ENCODE data around the gene DICER1.

Gene DICER1

DNA sequence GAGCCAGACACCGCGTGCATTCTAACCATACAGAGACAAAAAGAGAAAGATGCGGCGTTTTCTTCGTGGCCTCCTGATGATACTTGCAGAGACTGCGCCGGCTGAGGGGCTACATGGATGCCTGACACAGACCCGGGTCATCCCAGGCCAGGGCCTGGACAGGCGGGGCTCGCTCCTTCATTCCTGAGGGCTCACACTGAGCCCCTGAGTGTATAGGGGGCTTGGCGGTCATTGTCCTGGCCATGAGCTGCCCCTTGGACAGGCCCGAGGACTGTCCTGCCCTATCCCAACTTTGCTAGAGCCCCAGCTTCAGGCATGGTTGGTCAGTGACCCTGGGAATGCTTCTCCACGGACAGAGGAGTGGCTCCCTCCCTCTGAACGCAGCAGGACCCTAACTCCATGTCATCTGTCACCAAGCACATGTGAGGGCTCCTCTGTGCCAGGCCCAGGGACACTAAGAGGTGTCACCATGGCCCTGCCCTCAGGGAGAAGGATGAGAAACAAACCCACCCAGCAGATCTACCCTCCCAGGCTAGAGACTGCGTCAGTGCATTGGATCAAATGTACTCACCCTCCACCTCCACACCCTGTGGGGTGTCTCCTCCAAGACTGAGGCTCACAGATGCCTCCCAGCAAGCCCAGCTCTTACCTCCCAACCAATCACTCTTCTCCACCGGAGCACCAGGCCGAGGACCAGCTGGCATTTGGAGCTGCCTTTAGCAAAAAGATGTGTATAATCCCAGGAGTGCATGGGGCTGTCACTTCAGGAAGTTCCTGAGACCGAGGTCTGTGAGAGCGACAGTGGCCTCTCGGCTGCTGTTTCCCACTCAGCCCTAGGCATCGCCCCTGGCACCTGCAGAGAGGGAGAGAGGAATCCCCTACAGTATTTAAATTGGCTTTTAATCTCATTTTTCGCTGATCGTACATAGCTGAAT, 102.7 kb downstream of the DICER1 start:
- no peak for FAIRE-seq
- no peak for DNase-seq (ENCODE audit: insufficient read length, low spot score)
- TF ChIP-seq POLR2A (IDR thresholded peaks at IDR 0.05; ENCODE audit: low read depth, low read length): no peak

DNA sequence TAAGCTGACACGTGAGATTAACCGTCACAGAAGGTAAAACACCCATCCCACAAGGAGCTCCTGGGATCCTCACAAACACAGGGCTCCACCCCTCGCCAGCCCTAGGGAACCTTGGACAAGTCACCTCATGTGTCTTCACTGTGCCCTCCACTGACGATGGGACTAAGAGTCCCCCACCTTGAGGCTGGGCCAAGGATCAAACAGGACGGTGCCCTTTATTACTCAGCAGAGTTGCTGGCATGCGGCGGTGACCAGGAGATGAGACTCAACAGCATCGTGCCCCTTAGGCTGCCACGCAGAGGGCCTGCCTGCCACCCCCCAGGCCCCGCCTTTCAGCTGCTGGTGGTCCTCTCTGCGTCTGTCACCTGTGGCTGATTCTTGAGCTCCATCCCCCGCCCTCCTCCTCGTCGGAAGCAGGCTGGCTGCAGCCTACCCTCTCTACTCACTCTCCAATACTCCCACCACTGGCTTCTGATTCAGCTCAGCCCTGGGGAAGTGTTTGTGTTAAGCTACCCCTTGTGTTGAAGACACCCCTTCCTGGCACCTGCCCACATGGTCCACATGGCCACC, 105.2 kb downstream of the DICER1 start:
- TF ChIP-seq POLR2A (IDR thresholded peaks at IDR 0.05; ENCODE audit: low read depth, low read length): no peak
- FAIRE-seq (no peak), DNase-seq (ENCODE audit: insufficient read length, low spot score) (no peak)

DNA sequence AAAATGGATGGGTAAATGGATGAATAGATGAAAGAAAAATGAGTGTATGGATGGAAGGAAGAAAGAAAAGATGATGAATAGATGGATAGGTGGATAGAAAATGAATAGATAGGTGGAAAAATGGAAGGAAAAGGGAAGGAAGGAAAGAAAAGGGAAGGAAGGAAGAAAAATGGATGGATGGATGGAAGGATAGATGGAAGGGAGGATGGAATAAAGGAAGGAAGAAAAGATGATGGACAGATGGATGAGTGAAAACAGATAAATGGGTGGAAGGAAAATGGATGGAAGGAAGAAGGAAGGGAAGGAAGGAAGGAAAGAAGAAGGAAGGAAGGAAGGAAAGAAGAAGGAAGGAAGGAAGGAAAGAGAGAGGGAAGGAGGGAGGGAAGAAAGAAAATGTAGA, 107.4 kb downstream of the DICER1 start:
- no peak for FAIRE-seq
- DNase-seq (ENCODE audit: insufficient read length, low spot score): no peak
- no peak for TF ChIP-seq POLR2A (IDR thresholded peaks at IDR 0.05; ENCODE audit: low read depth, low read length)

GRCh38 chr14:95048771-95049312, 108.5 kb downstream of the DICER1 start:
- FAIRE-seq: no peak
- no peak for TF ChIP-seq POLR2A (IDR thresholded peaks at IDR 0.05; ENCODE audit: low read depth, low read length)
- DNase-seq (ENCODE audit: insufficient read length, low spot score): no peak

- FAIRE-seq: no peak
- TF ChIP-seq POLR2A (IDR thresholded peaks at IDR 0.05; ENCODE audit: low read depth, low read length): no peak
- no peak for DNase-seq (ENCODE audit: insufficient read length, low spot score)
These were observed 109.6 kb downstream of the DICER1 start for GRCh38 chr14:95047754-95048153.

GRCh38 chr14:95046711-95047681, 110.3 kb downstream of the DICER1 start:
- FAIRE-seq (no peak), DNase-seq (ENCODE audit: insufficient read length, low spot score) (no peak)
- TF ChIP-seq POLR2A (IDR thresholded peaks at IDR 0.05; ENCODE audit: low read depth, low read length): no peak

DNA sequence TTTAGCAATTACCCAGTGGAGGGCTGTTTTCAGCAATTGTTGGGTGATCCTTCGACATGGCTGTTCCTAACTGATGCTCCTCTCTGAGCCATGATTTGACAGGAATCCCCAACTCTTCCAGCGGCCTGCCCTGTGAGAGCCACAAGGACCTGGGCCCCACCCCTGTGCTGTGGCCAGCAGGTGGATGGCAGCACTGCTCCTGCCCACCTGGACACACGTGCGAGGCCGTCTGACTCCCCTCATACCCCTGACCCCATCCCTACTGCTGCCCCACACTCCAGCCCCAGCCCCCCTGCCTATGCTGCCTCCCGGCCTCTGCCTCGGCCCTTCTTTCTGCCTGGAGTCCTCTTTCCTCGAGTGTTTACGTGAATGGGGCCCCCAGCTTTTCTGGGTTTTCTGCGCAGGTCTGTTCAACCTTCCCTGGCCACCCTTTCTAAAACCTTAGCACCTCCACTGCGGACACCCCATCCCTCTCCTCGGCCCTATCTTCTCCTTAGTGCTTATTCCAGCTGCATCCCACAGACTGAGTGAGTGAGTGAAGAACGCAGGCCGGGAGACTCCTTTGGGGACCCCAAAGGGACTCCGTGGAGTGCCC, 111.4 kb downstream of the DICER1 start:
- no peak for TF ChIP-seq POLR2A (IDR thresholded peaks at IDR 0.05; ENCODE audit: low read depth, low read length)
- DNase-seq (ENCODE audit: insufficient read length, low spot score) (no peak), FAIRE-seq (no peak)

DNA sequence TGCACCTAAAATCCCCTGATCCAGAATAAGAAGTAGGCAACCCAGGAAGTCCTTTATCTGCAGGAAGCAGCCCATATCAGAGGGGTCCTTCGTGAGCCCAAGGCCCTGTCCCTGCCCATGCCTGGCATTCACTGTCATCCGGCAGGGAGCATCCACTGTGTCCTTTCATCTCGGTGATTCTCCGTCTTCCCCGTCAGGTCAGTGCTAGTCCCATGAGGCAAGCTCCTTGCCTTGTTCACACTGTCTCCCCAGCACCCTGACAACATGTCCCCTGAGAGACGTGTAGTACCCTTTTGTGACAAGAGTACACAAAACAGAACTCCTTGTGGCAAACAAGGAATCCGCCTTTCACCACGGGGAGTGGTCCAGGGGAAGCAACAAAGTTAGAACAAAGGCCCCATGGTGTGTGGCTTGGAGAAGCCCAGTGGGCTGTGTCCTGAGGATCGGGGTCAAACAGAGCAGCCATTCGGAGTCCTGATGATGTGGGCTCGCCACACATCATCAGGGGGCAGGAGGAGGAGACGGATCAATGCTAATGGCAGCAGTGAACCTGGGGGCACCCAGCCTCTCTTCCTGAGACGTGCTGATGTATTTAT, 112.1 kb downstream of the DICER1 start:
- TF ChIP-seq POLR2A (IDR thresholded peaks at IDR 0.05; ENCODE audit: low read depth, low read length): no peak
- DNase-seq (ENCODE audit: insufficient read length, low spot score) (no peak), FAIRE-seq (no peak)

- FAIRE-seq (no peak), DNase-seq (ENCODE audit: insufficient read length, low spot score) (no peak)
- no peak for TF ChIP-seq POLR2A (IDR thresholded peaks at IDR 0.05; ENCODE audit: low read depth, low read length)
These were observed 112.7 kb downstream of the DICER1 start for GRCh38 chr14:95044463-95045105.

DNA sequence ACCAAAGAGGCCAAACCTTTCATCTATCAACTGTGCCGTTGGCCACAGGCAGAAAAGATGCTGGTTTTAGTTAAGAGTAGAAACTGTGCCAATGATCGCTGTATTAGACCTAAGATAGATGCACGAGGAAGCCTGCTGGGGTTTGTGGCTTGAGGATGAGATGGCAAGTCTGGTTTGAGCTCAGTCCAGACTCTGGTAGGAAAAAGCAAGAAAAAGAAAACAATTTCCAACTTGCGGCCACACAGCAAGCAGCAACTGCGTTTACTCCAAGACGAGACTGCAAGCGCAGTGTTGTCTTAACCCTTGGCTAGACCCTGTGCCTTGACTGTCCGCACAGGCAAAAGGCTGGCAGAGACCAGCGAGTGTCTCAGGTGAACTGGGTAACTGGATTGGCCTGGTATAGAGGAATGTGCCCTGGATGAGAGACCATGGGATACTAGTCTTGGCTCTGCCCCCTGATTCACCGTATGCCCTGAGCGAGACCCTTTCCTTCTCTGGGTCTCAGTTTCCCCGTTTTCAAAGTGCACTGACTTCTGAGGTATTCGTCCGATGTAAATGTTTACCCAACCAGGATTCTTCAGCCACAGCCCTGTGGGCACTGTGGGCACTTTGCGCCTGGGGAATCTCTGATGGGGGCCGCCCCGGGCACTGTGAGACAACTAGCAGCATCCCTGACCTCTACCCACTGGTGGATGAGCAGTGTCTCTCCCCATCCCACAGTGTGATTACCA, 113.4 kb downstream of the DICER1 start:
- TF ChIP-seq POLR2A (IDR thresholded peaks at IDR 0.05; ENCODE audit: low read depth, low read length): no peak
- DNase-seq (ENCODE audit: insufficient read length, low spot score): no peak
- no peak for FAIRE-seq

DNA sequence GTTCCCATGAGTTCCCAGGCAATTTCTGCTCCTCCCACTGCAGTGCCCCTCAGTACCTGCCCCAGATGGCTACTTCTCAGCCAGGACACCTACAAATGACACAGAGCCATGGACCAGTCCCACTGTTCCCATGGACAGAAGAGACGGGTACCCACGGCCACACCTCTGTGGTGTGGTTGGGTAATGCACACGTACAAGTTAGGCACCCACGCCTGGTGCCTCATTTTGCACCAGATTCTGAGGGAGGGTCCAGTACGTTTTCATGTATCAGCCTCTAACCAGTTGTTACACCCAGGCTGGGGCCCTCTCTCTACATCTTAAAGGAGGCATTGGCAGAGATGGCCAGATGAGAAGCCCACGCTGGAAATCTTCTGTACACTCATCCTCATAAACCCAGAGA, 114.0 kb downstream of the DICER1 start:
- DNase-seq (ENCODE audit: insufficient read length, low spot score): no peak
- TF ChIP-seq POLR2A (IDR thresholded peaks at IDR 0.05; ENCODE audit: low read depth, low read length): no peak
- FAIRE-seq: no peak

- DNase-seq (ENCODE audit: insufficient read length, low spot score): no peak
- FAIRE-seq: no peak
- no peak for TF ChIP-seq POLR2A (IDR thresholded peaks at IDR 0.05; ENCODE audit: low read depth, low read length)
These were observed 115.8 kb downstream of the DICER1 start for GRCh38 chr14:95041477-95042020.
